IPS DF 4.7 (cell line): Measurements from ENCODE around the gene RPAP2.
"Not testable (repeated sequence)": the region's sequence is repeated elsewhere in the genome, so short reads cannot be mapped to it uniquely, and the experiment has no call there.

Experiments
- DNase-seq: peaks from one replicate; pipeline ENCODE4 v3.0.0-alpha.2; 2013; ENCODE audit warnings: low spot score; ENCODE audit errors: extremely low read depth

The RPAP2 gene

DNA sequence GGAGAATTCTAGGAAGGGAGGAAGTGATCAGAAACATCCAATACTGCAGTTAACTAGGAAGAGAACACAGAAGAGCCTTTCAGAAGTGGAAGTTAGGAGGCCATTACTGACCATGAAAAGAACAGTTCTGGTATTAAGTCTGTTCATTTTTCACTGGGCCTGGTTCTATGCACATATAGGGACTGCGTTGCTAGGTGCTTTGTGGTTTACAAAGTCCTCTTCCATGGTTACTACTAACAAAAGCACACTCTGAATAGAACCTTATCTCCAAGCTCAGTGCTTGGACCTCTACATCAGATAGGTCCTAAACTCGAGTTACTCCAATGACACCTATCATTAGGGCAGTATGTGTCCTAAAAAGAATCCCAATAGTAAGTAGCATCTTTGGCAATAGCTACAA is 75.4 kb downstream of the RPAP2 start:
- DNase-seq: no peak

DNA sequence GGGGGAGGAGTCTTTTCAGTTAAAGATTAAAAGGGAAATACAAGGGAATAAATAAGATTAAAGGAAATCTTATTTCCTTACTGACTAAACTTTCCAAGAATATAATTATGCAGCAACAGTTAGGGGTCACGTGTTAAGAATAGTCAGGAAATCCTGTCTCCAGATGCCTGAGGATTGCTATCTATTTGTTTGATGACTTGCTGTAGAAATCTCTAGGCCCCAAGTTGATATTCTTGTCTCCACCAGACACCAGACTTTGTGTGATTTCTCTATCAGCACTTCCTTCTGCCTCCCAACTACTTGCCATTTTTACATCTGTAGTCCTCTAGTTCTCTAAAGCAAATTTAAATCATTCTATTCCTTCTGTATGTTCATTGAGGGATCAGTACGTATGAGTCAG is 77.5 kb downstream of the RPAP2 start:
- DNase-seq: no peak

DNA sequence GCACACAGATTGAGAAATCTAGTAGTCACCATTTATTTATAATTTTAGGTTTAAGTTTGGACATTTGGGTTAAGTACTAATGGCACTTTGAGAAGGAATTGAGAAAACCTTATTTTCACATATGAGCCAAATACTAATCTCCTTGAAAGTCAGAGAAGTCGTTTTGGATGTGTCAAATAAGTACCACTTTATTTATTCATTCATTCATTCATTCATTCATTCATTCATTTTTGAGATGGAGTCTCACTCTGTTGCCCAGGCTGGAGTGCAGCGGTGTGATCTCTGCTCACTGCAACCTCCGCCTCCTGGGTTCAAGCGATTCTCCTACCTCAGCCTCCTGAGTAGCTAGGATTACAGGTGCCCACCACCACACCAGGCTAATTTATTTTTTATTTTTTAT is 79.1 kb downstream of the RPAP2 start:
- not testable (repeated sequence) for DNase-seq

DNA sequence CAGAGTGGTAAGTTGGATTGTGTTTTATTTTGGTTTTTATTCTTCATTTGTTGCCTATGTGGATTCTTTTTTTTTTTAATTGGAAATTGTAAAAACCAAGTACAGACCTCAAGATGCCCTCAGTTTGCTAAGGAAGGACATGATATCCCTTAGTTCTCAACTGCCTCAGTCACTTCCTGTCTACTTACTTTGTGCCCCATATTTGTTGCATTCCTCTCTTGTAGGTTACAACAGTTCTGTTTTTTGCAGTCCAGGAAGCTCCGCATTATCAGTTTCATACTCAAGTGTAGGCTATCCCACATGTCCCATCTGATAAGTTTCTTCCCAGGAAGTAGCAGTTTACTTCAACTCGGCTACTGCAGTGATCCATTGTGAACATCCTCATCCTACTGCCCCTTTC is 82.0 kb downstream of the RPAP2 start:
- DNase-seq: no peak

DNA sequence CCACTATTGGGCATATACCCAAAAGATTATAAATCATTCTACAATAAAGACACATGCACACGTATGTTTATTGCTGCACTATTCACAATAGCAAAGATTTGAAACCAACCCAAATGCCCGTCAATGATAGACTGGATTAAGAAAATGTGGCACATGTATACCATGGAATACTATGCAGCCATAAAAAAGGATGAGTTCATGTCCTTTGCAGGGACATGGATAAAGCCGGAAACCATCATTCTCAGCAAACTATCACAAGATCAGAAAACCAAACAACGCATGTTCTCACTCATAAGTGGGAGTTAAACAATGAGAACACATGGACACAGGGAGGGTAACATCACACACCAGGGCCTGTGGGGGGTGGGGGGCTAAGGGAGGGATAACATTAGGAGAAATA is 95.1 kb downstream of the RPAP2 start:
- not testable (repeated sequence) for DNase-seq

DNA sequence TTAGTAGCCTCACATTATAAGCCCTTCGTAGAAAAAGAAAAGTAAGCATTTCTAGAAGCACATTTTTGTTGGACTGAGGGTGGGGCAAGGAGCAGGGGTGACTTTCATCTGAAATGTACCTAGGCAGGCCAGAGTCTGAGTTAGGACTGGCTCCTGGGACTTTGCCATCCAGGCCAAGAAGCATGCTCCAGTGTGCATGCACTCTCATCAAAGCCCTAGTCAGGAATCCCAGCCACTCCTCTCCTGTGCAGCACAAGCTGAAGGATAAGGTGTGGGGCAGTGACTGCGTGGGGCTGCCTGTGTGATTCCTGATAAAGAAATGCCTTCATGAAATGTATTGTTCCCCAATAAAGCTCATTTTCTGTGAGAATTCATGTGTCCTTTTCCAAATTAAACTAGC is 99.7 kb downstream of the RPAP2 start:
- DNase-seq: no peak

DNA sequence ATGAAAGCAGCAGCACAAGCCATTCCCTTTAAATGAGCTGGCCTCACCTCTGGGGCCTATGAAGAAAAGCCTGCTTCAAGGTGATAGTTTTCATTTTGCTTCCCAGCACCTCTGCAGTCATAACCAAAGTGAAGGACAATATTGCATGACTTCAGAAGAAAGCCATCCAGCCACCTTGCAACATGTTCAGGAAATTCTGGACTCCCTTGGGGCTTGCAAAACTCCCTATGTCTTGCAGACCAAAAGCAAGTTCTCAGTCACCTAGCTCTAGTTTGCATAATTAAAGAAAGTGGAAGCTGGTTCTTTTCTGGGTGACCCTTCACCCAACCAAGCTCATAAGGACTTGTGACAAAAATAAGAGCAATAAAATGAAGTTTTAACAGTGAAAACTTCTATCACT is 100.2 kb downstream of the RPAP2 start:
- no peak for DNase-seq

DNA sequence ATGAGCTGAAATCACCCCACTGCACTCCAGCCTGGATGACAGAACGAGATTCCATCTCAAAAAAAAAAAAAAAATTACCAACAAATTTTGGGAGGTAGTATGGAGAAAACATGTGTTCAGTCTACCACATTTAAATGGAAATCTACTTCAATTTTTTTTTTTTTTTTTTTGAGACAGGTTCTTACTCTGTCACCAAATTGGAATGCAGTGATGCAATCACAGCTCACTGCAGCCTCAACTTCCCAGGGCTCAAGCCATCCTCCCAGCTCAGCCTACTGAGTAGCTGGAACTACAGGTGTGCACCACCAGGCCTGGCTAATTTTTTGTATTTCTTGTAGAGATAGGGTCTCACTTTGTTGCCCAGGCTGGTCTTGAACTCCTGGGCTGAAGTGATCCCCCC is 105.8 kb downstream of the RPAP2 start:
- DNase-seq: no peak

DNA sequence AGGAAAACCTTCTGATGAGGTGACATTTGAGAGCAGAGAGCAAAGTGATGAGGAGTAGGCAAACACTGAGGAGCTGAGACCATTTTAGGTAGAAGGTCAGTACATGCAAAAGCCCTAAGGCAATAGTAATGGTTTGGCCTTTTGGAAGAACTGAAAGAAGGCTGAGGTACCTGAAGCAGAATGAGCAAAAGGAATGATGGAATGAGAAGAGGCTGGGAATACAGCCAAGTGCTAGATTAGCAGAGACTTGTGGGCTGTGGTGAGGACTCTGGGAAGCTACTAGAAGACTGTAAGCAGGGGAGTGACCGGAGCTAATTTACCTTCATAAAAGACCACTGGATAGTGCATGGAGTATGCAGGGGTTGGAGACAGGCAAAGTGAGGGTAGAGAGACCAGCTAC is 110.0 kb downstream of the RPAP2 start:
- no peak for DNase-seq

DNA sequence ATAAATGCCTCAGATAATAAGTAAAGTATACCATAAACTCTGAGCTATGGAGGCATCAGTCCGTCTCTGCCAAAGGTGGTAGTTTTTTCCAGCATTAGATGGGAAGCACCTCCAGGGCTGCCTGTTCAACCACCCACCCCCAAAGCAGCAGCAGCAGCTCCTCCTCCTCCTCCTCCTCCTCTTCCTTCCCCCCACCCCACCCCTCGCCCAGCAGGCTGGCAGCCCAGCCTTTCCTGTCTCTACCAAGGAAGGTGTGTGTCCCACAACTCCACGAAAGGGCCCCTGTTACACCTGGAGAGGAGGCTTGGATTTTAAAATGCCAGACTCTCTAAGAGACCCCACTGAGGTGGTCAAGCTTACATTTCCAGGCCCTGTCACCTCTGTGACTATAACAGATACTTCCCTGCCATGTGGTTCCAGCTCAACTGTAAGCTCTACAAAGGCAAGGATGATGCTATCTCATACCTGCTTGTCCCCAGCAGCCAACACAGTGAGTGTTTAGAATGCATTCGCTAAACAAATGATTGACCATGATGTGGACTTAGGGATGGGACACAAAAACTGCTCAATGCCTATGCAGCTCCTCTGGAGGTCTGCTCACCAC is 111.2 kb downstream of the RPAP2 start:
- DNase-seq: no peak

DNA sequence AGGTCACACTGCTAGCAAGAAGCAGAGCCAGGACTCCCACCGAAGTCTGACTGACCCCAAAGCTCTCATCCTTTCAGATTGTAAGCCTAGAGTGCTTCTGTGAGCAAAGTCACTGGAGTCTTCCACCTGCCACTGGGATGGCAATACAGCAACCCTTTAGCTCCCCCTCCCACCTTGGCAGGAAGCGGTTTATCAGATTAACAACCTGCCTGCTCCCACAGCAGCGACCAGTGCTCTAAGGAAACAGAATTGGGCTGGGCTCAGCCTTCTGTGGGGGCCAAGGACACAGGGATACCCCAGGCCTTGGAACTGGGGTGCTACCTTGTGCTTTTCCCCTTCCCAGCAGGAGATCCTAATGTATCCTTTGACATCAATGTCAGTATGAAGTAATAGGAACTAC is 111.8 kb downstream of the RPAP2 start:
- DNase-seq: no peak

DNA sequence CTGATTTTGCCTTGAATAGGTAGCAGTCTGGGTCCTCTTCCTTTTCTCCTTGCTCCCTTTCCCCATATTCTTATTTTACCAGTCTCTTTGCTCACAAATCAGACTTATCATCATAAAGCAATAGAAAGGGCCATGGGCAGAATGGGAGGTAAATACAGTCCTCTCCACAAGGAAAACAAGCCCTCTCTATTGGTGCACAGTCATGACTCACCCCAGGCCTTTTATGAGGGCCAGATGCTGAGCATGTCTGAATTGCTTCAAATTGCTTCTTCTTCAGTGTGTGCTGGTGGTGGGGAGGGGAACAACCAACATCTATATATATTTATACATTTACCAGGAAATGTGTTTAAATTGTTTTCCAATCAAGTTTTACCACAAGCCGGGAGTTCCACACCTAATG is 112.7 kb downstream of the RPAP2 start:
- DNase-seq: no peak

DNA sequence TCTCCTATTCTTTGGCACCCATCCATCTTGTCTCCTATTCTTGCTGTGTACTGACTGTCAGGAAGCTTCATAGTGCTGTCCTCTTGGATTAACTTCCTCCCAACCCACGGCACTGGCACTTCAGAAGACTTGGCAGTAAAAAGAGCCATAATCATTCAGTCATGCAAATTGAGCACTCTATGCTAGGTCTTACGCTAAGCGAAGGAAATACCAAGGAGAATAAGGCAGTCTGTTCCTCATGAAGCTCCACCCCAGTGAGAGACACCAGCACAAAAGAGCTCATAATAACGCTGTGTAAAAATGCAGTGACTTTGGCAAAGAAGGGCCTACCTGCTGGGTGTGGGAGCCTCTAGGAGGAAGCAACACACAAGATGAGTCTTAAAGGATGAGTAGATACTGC is 120.8 kb downstream of the RPAP2 start:
- DNase-seq: no peak

DNA sequence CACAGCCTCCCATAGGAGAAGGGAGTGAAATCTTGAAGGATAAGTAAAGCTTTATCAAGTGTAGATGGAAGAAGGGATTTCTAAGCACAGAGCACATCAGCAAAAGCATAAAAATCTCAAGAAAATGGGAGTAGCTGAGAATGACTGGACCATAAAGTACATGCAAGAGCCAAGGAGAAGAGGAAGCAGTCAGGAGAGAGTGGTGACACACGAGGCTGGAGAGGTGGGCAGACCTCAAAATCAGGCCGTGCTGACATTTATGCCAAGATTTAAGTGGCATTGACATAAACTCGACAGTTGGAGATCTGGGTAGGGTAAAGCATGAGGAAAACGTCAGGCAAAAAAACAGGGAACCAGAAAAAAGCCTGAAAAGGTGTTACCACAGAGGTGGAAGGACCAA is 125.5 kb downstream of the RPAP2 start:
- no peak for DNase-seq

DNA sequence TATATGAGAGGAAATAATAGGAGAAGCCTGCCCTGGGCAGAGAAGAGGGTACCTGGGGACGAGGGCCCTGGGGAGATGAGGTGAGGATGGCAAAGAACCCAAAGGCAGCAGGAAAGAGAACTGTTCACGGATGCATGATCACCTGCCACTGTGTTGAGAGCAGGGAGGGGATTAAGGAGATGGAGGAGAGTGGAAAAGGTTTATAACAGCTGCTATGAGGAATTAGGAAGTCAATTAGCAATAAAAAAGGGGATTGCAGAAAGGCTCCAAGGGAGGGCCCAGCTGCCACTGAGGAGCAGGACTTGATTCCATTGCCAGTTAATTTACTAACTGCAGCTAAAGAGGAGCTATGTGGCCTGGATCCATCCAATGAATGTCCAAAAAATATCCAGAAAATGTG is 126.8 kb downstream of the RPAP2 start:
- no peak for DNase-seq

DNA sequence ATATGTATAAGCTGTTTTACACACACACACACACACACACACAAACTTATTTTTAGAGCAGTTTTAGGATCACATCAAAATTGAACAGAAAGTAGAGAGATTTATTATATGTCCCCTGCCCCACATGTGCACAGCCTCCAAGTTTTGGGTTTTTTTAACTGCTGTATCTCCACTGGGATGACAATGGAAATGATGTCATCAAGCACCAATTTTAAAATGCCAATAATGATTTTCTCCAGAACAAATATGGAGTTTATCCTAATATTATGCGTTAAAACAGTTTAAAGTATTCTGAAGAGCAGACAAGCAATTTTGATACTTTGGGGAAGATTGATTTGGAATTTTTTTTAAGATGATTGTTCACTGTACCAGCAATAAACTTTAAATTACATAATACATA is 131.2 kb downstream of the RPAP2 start:
- no peak for DNase-seq

DNA sequence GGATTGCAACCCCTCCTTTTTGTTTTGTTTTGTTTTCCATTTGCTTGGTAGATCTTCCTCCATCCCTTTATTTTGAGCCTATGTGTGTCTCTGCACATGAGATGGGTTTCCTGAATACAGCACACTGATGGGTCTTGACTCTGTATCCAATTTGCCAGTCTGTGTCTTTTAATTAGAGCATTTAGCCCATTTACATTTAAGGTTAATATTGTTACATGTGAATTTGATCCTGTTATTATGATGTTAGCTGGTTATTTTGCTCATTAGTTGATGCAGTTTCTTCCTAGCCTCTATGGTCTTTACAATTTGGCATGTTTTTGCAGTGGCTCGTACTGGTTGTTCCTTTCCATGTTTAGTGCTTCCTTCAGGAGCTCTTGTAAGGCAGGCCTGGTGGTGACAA is 135.7 kb downstream of the RPAP2 start:
- not testable (repeated sequence) for DNase-seq

DNA sequence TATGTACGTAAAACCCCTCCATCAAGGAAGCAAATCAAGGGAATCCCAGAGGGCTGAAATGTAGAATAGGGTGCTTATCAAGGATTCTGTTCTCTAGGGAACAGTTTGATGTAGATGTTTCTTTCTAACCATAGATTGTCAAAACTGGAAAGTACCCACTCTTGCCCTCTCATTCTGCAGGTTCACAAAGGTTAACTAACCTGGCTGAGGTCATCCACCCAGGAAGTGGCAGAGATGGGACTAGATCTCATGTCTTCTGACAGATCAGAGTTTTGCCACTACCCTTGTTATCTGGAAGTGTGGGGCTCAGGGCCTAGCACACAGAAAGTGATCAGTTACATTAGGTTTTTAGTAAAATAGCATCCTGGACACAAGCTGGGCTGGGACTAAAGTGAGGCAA is 140.4 kb downstream of the RPAP2 start:
- DNase-seq: no peak

DNA sequence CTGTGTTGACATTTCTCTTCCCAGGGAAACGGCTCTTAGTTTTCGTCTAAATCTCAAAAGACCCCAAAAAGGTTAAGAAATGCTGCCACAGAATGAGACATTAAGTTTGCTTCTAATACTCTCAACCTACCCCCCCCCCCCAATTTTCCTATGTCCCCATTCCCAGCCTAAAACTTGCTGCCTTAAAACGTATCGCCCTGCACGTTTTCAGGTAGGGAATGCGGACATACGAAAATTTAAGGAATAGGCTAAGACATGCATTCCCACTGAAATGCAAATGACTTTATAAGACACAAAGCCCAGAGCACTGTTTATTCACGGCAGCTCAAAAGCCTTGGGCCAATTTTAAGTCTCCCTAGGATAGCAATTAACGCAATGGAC is 142.4 kb downstream of the RPAP2 start:
- no peak for DNase-seq

DNA sequence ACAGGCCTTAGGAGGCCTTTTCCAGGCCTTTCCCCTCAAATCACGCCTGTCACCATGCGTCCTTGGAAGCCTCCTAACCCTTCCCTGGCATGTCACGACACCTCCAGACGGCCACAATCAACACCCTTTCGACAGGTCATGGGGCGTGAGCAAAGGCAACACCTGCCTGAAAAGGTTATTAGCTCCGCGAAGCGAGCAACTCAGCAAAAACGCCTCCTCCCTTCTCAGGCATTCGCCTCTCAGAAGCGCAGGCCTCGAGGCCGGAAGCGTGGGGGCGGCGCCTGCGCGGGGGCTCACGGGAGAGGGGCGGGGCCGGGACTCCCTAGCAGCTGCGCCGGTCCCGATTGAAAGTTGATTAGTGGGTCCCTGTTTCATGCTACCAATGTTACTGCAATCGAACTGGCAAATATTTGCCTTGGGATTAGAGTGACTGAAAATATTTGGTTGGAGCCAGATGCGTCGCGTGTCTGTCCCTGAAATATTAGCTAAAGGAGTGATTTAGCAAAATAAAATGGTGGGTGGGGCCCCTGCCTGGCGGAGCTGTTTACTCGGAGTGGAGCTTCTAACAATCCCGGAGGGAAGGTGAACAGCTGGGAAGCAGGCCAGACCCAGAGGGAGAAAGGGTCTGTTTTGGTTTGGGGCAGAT is 143.0 kb downstream of the RPAP2 start:
- DNase-seq: no peak

DNA sequence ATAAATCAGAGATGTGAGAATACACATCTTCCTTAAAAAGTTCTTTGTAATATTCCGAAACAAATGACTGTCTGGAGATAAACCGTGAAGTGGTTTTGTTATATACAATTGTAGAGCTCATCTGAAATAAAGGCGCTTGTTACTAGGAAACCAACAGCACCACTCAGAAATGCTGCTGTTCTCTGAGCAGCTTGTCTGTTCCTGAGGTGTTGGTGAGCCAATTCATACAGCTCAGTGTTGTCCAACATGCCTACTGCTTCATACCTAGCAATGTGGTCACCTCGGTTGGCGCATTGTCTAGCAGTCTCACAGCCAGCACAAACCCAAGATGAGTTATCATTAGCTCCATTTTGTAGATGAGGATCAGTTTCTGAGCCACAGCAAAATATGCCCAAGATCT is 143.5 kb downstream of the RPAP2 start:
- no peak for DNase-seq

DNA sequence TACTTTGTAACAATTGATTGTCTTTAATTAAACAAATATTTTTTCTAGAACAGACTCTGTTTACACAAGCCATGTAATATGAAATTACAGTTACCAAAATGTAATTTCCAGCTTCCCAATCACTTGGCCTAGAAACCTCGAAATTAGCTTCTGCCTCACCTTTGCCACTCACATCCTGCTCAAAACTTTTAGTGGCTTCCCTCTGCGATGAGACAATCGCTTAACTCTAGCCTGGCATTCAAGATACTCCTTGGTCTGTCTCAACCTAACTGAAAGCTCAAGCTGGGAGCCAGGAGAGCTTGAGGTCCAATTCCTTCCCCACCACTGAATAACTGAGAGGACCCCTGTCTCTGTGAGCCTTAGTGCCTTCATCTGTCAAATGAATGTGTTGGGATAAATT is 145.0 kb downstream of the RPAP2 start:
- no peak for DNase-seq

DNA sequence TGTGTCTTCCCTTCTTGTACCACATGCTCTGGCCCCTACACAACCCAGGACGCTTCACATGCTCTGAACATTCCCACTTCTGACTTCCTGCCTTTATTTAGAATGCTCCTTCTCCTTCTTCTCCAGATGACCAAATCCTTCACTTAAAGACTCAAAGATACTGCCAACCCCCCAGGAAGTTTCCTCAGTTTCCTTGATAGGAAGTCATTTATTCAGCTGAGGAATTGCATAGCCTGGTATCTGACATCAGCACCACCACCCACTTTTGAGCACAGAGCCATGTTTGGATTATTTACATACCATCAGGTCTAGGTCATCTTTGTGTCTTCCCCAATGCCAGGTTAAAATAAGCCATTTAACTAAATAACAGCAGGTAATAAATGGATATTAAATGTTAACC is 145.5 kb downstream of the RPAP2 start:
- no peak for DNase-seq

DNA sequence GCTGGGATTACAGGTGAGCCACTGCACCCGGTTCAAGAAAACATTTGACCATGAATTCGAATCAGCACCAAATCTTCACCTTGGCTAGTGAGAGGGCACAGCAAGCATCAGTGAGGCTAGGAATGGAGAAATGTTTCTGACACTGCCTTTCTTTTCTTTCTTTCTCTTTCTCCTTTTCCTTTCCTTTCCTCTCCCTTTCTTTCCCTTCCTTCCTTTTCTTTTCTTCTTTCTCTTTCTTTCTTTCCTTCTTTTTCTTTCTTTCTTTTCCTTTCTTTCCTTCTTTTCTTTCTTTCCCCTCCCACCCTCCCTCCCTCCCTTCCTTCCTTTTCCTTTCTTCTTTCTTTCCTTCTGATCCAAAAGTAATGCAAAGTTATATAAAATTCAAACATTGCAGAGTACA is 147.0 kb downstream of the RPAP2 start:
- no peak for DNase-seq
